ENCODE measurements around the gene DUS2. TPM values are rescaled to one million over a fixed set of nuclear protein-coding genes. Genes with fewer than 3 reads are reported as not detected.

The DUS2 gene
- total RNA-seq, 1 experiment from 2014 or later: 27.9 TPM

- peaks cover 20% of the 10 kb centered on the region for H3K4me1 Mint-ChIP-seq
- TF ChIP-seq FOXK1 (CRISPR knock-in tag; IDR thresholded peaks at IDR 0.05) (0 out of 2 replicates have a peak, but pooled peaks have one; percentile 10), NFATC4 (CRISPR knock-in tag; IDR thresholded peaks at IDR 0.05) (no peak), TEAD4 (CRISPR knock-in tag; IDR thresholded peaks at IDR 0.05) (no peak), ATF1 (CRISPR knock-in tag; IDR thresholded peaks at IDR 0.05) (0 out of 2 replicates have a peak, but pooled peaks have one; percentile 55), NFYB (CRISPR knock-in tag; conservative IDR thresholded peaks at IDR 0.05; ENCODE audit: low read depth) (peak; percentile 15; the same call in 1 of the 2 replicates), SP1 (CRISPR knock-in tag; conservative IDR thresholded peaks at IDR 0.05) (peak; percentile 53; the same call in 1 of the 2 replicates), FOXP1 (CRISPR knock-in tag; IDR thresholded peaks at IDR 0.05; ENCODE audit: borderline replicate concordance) (peak; percentile 32; the same call in 1 of the 2 replicates), EMX1 (CRISPR knock-in tag; IDR thresholded peaks at IDR 0.05) (no peak), ARID4B (CRISPR knock-in tag; IDR thresholded peaks at IDR 0.05; ENCODE audit: borderline replicate concordance) (0 out of 2 replicates have a peak, but pooled peaks have one; percentile 55), GABPB1 (CRISPR knock-in tag; IDR thresholded peaks at IDR 0.05) (peak; percentile 43; the same call in 1 of the 2 replicates), HMGXB4 (CRISPR knock-in tag; IDR thresholded peaks at IDR 0.05) (peak; percentile 75; the same call in 1 of the 2 replicates), JUN (CRISPR knock-in tag; IDR thresholded peaks at IDR 0.05) (0 out of 2 replicates have a peak, but pooled peaks have one; percentile 19), SMAD4 (CRISPR knock-in tag; IDR thresholded peaks at IDR 0.05) (no peak), ZNF121 (CRISPR knock-in tag; IDR thresholded peaks at IDR 0.05) (peak; percentile 94), ZNF138 (CRISPR knock-in tag; conservative IDR thresholded peaks at IDR 0.05) (no peak)
- TF ChIP-seq, protein P1, sequence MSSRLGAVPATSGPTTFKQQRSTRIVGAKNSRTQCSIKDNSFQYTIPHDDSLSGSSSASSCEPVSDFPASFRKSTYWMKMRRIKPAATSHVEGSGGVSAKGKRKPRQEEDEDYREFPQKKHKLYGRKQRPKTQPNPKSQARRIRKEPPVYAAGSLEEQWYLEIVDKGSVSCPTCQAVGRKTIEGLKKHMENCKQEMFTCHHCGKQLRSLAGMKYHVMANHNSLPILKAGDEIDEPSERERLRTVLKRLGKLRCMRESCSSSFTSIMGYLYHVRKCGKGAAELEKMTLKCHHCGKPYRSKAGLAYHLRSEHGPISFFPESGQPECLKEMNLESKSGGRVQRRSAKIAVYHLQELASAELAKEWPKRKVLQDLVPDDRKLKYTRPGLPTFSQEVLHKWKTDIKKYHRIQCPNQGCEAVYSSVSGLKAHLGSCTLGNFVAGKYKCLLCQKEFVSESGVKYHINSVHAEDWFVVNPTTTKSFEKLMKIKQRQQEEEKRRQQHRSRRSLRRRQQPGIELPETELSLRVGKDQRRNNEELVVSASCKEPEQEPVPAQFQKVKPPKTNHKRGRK (CRISPR knock-in tag; IDR thresholded peaks at IDR 0.05; ENCODE audit: borderline replicate concordance): no peak
- TF ChIP-seq, protein P2, sequence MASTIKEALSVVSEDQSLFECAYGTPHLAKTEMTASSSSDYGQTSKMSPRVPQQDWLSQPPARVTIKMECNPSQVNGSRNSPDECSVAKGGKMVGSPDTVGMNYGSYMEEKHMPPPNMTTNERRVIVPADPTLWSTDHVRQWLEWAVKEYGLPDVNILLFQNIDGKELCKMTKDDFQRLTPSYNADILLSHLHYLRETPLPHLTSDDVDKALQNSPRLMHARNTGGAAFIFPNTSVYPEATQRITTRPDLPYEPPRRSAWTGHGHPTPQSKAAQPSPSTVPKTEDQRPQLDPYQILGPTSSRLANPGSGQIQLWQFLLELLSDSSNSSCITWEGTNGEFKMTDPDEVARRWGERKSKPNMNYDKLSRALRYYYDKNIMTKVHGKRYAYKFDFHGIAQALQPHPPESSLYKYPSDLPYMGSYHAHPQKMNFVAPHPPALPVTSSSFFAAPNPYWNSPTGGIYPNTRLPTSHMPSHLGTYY (CRISPR knock-in tag; IDR thresholded peaks at IDR 0.05): no peak
- TF ChIP-seq, protein P3, sequence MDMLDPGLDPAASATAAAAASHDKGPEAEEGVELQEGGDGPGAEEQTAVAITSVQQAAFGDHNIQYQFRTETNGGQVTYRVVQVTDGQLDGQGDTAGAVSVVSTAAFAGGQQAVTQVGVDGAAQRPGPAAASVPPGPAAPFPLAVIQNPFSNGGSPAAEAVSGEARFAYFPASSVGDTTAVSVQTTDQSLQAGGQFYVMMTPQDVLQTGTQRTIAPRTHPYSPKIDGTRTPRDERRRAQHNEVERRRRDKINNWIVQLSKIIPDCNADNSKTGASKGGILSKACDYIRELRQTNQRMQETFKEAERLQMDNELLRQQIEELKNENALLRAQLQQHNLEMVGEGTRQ (CRISPR knock-in tag; IDR thresholded peaks at IDR 0.05): peak; percentile 88
- peak; percentile 65 for ATAC-seq
- H3K36me3 Mint-ChIP-seq: no peaks in the 10 kb centered on the region
- H3K4me3 Mint-ChIP-seq: peak within 1 kb of the TSS; percentile 97
- peak; percentile 98 for DNase-seq (ENCODE audit: low spot score)
- H3K27ac Mint-ChIP-seq: peak within 1 kb of the TSS; percentile 78
- CTCF ChIA-PET: interaction anchor here (0.7 to 4.3 kb wide), 19 partner anchors 8 to 564 kb away, joined by 3 to 58 read pairs (median 7); partner anchors contain the start of genes ESRP2, NRN1L, PRMT7 and SLC7A6
- POLR2A ChIA-PET: interaction anchor here (0.6 to 2.3 kb wide), 12 partner anchors 8 to 721 kb away, joined by 3 to 39 read pairs (median 4); partner anchors contain the start of genes ESRP2, PLA2G15 and PSMB10
- H3K27me3 Mint-ChIP-seq (ENCODE audit: low read depth): no peaks in the 10 kb centered on the region
- no peaks in the 10 kb centered on the region for H3K9me3 Mint-ChIP-seq
These were observed 62.4 kb downstream of the DUS2 start, which contains the start of gene NFATC3 for GRCh38 chr16:68085259-68086071. NFATC3 (plus strand) TSS chr16:68085370; CDS start chr16:68085682, 312 bp downstream.
